Measurements from ENCODE around the gene NPAS2.

Gene NPAS2

GRCh38 chr2:101027852-101028251, 207.9 kb downstream of the NPAS2 start:
- in situ Hi-C loops (cut with HindIII; ENCODE audit: low sequenced_read_pairs) = loop anchor here (5.0 kb wide), 1 partner anchor 174 kb away; no protein-coding TSS in a partner anchor

- in situ Hi-C loops (cut with HindIII; ENCODE audit: low sequenced_read_pairs) = no loop called here
Measured at GRCh38 chr2:101030866-101031554, 211.1 kb downstream of the NPAS2 start.

GRCh38 chr2:101032084-101032776, 212.3 kb downstream of the NPAS2 start:
- in situ Hi-C loops (cut with HindIII; ENCODE audit: low sequenced_read_pairs) = no loop called here

- in situ Hi-C loops (cut with HindIII; ENCODE audit: low sequenced_read_pairs) = no loop called here
Measured at GRCh38 chr2:101036562-101036961, 216.6 kb downstream of the NPAS2 start.

- in situ Hi-C loops (cut with HindIII; ENCODE audit: low sequenced_read_pairs) = no loop called here
Measured at GRCh38 chr2:101037161-101037755, 217.3 kb downstream of the NPAS2 start.

GRCh38 chr2:101038455-101039255, 218.7 kb downstream of the NPAS2 start:
- in situ Hi-C loops (cut with HindIII; ENCODE audit: low sequenced_read_pairs) = no loop called here

GRCh38 chr2:101040072-101040471, 220.1 kb downstream of the NPAS2 start:
- in situ Hi-C loops (cut with HindIII; ENCODE audit: low sequenced_read_pairs) = no loop called here

GRCh38 chr2:101040761-101041160, 220.8 kb downstream of the NPAS2 start:
- in situ Hi-C loops (cut with HindIII; ENCODE audit: low sequenced_read_pairs) = no loop called here

- in situ Hi-C loops (cut with HindIII; ENCODE audit: low sequenced_read_pairs) = no loop called here
Measured at GRCh38 chr2:101041413-101041812, 221.5 kb downstream of the NPAS2 start.

- in situ Hi-C loops (cut with HindIII; ENCODE audit: low sequenced_read_pairs) = no loop called here
Measured at GRCh38 chr2:101045330-101045729, 225.4 kb downstream of the NPAS2 start.
